IPS DF 4.7 (cell line): ENCODE results near the gene SCARB2.

Experiments used
- DNase-seq: peaks from one replicate; pipeline ENCODE4 v3.0.0-alpha.2; 2013; ENCODE audit warnings: low spot score; ENCODE audit errors: extremely low read depth

SCARB2 gene

GRCh38 chr4:76199664-76200211 is 13.9 kb downstream of the SCARB2 start:
- no peak for DNase-seq

- DNase-seq, result no peak
Observed at GRCh38 chr4:76198411-76199237, 15.0 kb downstream of the SCARB2 start.

- DNase-seq, result no peak
Observed at GRCh38 chr4:76197971-76198410, 15.6 kb downstream of the SCARB2 start.

GRCh38 chr4:76197031-76197743 is 16.4 kb downstream of the SCARB2 start:
- no peak for DNase-seq

- DNase-seq, result no peak
Observed at GRCh38 chr4:76196376-76196775, 17.2 kb downstream of the SCARB2 start.

- DNase-seq, result no peak
Observed at GRCh38 chr4:76195326-76195725, 18.3 kb downstream of the SCARB2 start.

GRCh38 chr4:76194325-76194724 is 19.3 kb downstream of the SCARB2 start:
- DNase-seq, result no peak

- DNase-seq, result no peak
Observed at GRCh38 chr4:76192236-76192635, 21.4 kb downstream of the SCARB2 start.

- no peak for DNase-seq
Observed at GRCh38 chr4:76188557-76188956, 25.1 kb downstream of the SCARB2 start.

GRCh38 chr4:76188149-76188548 is 25.5 kb downstream of the SCARB2 start:
- no peak for DNase-seq

GRCh38 chr4:76187152-76187551 is 26.5 kb downstream of the SCARB2 start:
- no peak for DNase-seq

GRCh38 chr4:76182463-76182862 is 31.2 kb downstream of the SCARB2 start:
- DNase-seq, result no peak

- DNase-seq, result peak; percentile 68
Observed at GRCh38 chr4:76179398-76180318, 34.0 kb downstream of the SCARB2 start.

- no peak for DNase-seq
Observed at GRCh38 chr4:76178296-76178695, 35.3 kb downstream of the SCARB2 start.

GRCh38 chr4:76177709-76178108 is 35.9 kb downstream of the SCARB2 start:
- no peak for DNase-seq

- no peak for DNase-seq
Observed at GRCh38 chr4:76175336-76175735, 38.3 kb downstream of the SCARB2 start.

GRCh38 chr4:76174216-76174615 is 39.4 kb downstream of the SCARB2 start:
- DNase-seq, result no peak

- DNase-seq, result no peak
Observed at GRCh38 chr4:76168688-76169087, 44.9 kb downstream of the SCARB2 start.

GRCh38 chr4:76166480-76166879 is 47.1 kb downstream of the SCARB2 start:
- no peak for DNase-seq

GRCh38 chr4:76160355-76160754 is 53.3 kb downstream of the SCARB2 start:
- DNase-seq, result no peak

- DNase-seq, result no peak
Observed at GRCh38 chr4:76156635-76157034, 57.0 kb downstream of the SCARB2 start.
